ENCODE data around the gene LAMTOR2.
"Not testable (repeated sequence)": the region's sequence is repeated elsewhere in the genome, so short reads cannot be mapped to it uniquely, and the experiment has no call there.

DNA sequence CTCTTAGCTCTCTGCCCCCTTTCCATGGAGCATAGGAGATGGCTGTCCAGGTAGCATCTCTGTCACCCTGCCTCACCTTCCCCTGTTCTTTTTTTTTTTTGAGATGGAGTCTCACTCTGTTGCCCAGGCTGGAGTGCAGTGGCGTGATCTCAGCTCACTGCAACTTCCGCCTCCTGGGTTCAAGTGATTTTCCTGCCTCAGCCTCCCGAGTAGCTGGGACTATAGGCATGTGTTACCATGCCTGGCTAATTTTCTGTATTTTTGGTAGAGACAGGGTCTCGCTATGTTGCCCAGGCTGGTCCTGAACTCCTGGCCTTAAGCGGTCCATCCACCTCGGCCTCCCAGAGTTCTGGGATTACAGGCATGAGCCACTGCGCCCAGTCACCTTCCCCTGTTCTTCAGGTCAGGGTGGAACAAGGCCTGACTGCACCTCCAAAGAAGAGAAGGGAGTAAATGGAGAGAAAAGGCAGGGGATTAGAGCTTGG, 16.8 kb downstream of the LAMTOR2 start:
- not testable (repeated sequence) for TF ChIP-seq CTCF (IDR thresholded peaks at IDR 0.05; ENCODE audit: low read depth, low read length, poor library complexity, severe bottlenecking); EZH2phosphoT487 (IDR thresholded peaks at IDR 0.05; ENCODE audit: borderline replicate concordance, low read length)

Data from DOHH2 (cell line).